NCI-H2227 (cell line): ENCODE results near the gene MAD1L1.

Source experiments
- DNase-seq: peaks from one replicate; lab custom pipeline; 2025; ENCODE audit not compliant: unreplicated experiment; lab: John Stamatoyannopoulos, UW

The MAD1L1 gene

GRCh38 chr7:2141651-2142050 is 91.1 kb downstream of the MAD1L1 start:
- DNase-seq, result no peak

GRCh38 chr7:2141021-2141410 is 91.7 kb downstream of the MAD1L1 start:
- no peak for DNase-seq

GRCh38 chr7:2140216-2141020 is 92.3 kb downstream of the MAD1L1 start:
- DNase-seq, result no peak

- DNase-seq, result no peak
These were observed 93.6 kb downstream of the MAD1L1 start for GRCh38 chr7:2139004-2139699.

- DNase-seq, result no peak
These were observed 94.5 kb downstream of the MAD1L1 start for GRCh38 chr7:2138146-2138765.

- DNase-seq, result no peak
These were observed 98.0 kb downstream of the MAD1L1 start for GRCh38 chr7:2134740-2135139.

- no peak for DNase-seq
These were observed 100.5 kb downstream of the MAD1L1 start for GRCh38 chr7:2132243-2132642.

GRCh38 chr7:2131800-2132199 is 100.9 kb downstream of the MAD1L1 start:
- DNase-seq, result no peak

- DNase-seq, result no peak
These were observed 101.4 kb downstream of the MAD1L1 start for GRCh38 chr7:2131341-2131740.

GRCh38 chr7:2130096-2130375 is 102.7 kb downstream of the MAD1L1 start:
- no peak for DNase-seq

GRCh38 chr7:2129323-2130095 is 103.2 kb downstream of the MAD1L1 start:
- no peak for DNase-seq

- DNase-seq, result no peak
These were observed 104.0 kb downstream of the MAD1L1 start for GRCh38 chr7:2128601-2129322.

- no peak for DNase-seq
These were observed 106.1 kb downstream of the MAD1L1 start for GRCh38 chr7:2126621-2127020.

GRCh38 chr7:2125931-2126330 is 106.8 kb downstream of the MAD1L1 start:
- DNase-seq, result no peak

- no peak for DNase-seq
These were observed 108.0 kb downstream of the MAD1L1 start for GRCh38 chr7:2124604-2125345.

- no peak for DNase-seq
These were observed 108.8 kb downstream of the MAD1L1 start for GRCh38 chr7:2123916-2124315.

- DNase-seq, result no peak
These were observed 109.4 kb downstream of the MAD1L1 start for GRCh38 chr7:2123360-2123759.

GRCh38 chr7:2122651-2123050 is 110.1 kb downstream of the MAD1L1 start:
- no peak for DNase-seq

GRCh38 chr7:2120841-2121830 is 111.6 kb downstream of the MAD1L1 start:
- no peak for DNase-seq
